HepG2 (cell line): ENCODE data around the gene ANKS3. TPM values are rescaled to one million over a fixed set of nuclear protein-coding genes. Genes with fewer than 3 reads are reported as not detected.

Experiments
- DZIP1 ChIP-seq: sonication (generic); formaldehyde crosslinking; IDR thresholded peaks from 2 replicates; pipeline ENCODE4 v1.5.0; 2020; ENCODE audit warnings: mild to moderate bottlenecking, missing genetic modification reagents
- E2F1 ChIP-seq: sonication (generic); formaldehyde crosslinking; IDR thresholded peaks from 2 replicates; pipeline ENCODE4 v1.5.0; 2020; ENCODE audit warnings: missing genetic modification reagents
- FIP1L1 ChIP-seq: fragments of 200-400 bp; formaldehyde crosslinking; IDR thresholded peaks from 2 replicates; pipeline ENCODE4 v1.6.1; 2018; ENCODE audit warnings: low read depth, mild to moderate bottlenecking, low read length, moderate library complexity, borderline replicate concordance; ENCODE audit not compliant: insufficient read depth
- HDAC6 ChIP-seq: fragments of 200-600 bp; sonication (generic); IDR thresholded peaks from 2 replicates; pipeline ENCODE4 v1.7.0; 2017; ENCODE audit warnings: mild to moderate bottlenecking, antibody characterized with exemption, low read length, low read depth
- HOXA7 ChIP-seq: sonication (generic); formaldehyde crosslinking; IDR thresholded peaks from 2 replicates; pipeline ENCODE4 v1.8.1; 2022; ENCODE audit warnings: mild to moderate bottlenecking, missing genetic modification reagents, moderate library complexity
- KMT2A ChIP-seq: sonication (generic); formaldehyde crosslinking; IDR thresholded peaks from 2 replicates; pipeline ENCODE4 v1.4.0; 2020; ENCODE audit warnings: missing genetic modification reagents
- MAF1 ChIP-seq: sonication (generic); formaldehyde crosslinking; IDR thresholded peaks from 2 replicates; pipeline ENCODE4 v1.5.0; 2020; ENCODE audit warnings: missing genetic modification reagents, borderline replicate concordance
- MBD4 ChIP-seq: IDR thresholded peaks from 2 replicates; pipeline ENCODE4 v1.6.1; 2012; ENCODE audit warnings: low read length, inconsistent platforms, borderline replicate concordance
- MIER3 ChIP-seq: IDR thresholded peaks from 2 replicates; pipeline ENCODE4 v1.6.1; 2016; ENCODE audit warnings: missing compliant biosample characterization, borderline replicate concordance
- NR0B2 ChIP-seq: sonication (generic); formaldehyde crosslinking; IDR thresholded peaks from 2 replicates; pipeline ENCODE4 v1.4.0; 2020; ENCODE audit warnings: mild to moderate bottlenecking, missing genetic modification reagents
- PCBP1 ChIP-seq: fragments of 200-400 bp; formaldehyde crosslinking; IDR thresholded peaks from 2 replicates; pipeline ENCODE4 v1.6.1; 2017; ENCODE audit warnings: mild to moderate bottlenecking, low read depth, low read length, borderline replicate concordance
- RBM22 ChIP-seq: fragments of 200-400 bp; formaldehyde crosslinking; optimal IDR thresholded peaks from 2 replicates; pipeline ENCODE3; 2017; ENCODE audit warnings: mild to moderate bottlenecking, low read length, moderate library complexity
- RFXAP ChIP-seq: sonication (generic); formaldehyde crosslinking; IDR thresholded peaks from 2 replicates; pipeline ENCODE4 v1.4.0; 2020; ENCODE audit warnings: missing genetic modification reagents, borderline replicate concordance
- ZBTB10 ChIP-seq: sonication (generic); formaldehyde crosslinking; IDR thresholded peaks from 2 replicates; pipeline ENCODE4 v1.4.0; 2020; ENCODE audit warnings: missing genetic modification reagents, borderline replicate concordance
- ZFP90 ChIP-seq: sonication (generic); formaldehyde crosslinking; IDR thresholded peaks from 2 replicates; pipeline ENCODE4 v1.8.0; 2022; ENCODE audit warnings: missing genetic modification reagents, mild to moderate bottlenecking, inconsistent platforms, borderline replicate concordance
- ZNF10 ChIP-seq: sonication (generic); formaldehyde crosslinking; IDR thresholded peaks from 2 replicates; pipeline ENCODE4 v1.4.0; 2020; ENCODE audit warnings: mild to moderate bottlenecking, low read depth, missing genetic modification reagents, borderline replicate concordance
- ZNF230 ChIP-seq: sonication (generic); formaldehyde crosslinking; IDR thresholded peaks from 2 replicates; pipeline ENCODE4 v1.4.0; 2020; ENCODE audit warnings: mild to moderate bottlenecking, missing genetic modification reagents
- ZNF34 ChIP-seq: sonication (generic); formaldehyde crosslinking; IDR thresholded peaks from 2 replicates; pipeline ENCODE4 v1.4.0; 2020; ENCODE audit warnings: mild to moderate bottlenecking, missing genetic modification reagents, borderline replicate concordance
- ZNF629 ChIP-seq: sonication (generic); formaldehyde crosslinking; conservative IDR thresholded peaks from 2 replicates; pipeline ENCODE4 v1.5.0; 2020; ENCODE audit warnings: missing genetic modification reagents
- polyA plus RNA-seq, 8 experiments: library from polyadenylated mRNA; depleted of rRNA in 3 of 8; stranded (reverse) in 7 of 8; unstranded in 1 of 8; fragments of >200 nt; fragmentation: Illumina TruSeq in 4 of 8; extraction: Trizol in 4 of 8; gene quantifications; 2 replicates each; pipeline versions ENCODE4 v1.2.1 to v1.2.3, GENCODE V29; 2011 to 2016; ENCODE audit warnings: low read depth in 4 of 8, missing spikeins in 1 of 8, mixed read lengths in 1 of 8; ENCODE audit not compliant: insufficient read depth in 1 of 8
- total RNA-seq, 5 experiments: library from RNA; depleted of rRNA; stranded (reverse); fragments of >200 nt; fragmentation: Illumina TruSeq; extraction: Trizol; gene quantifications; 2 replicates each; pipeline ENCODE4 v1.2.3, GENCODE V29; 2016; ENCODE audit warnings: low read depth in 1 of 5

ANKS3 gene
- total and polyA plus RNA-seq, 2 of the 13 experiments (the other 11 are each of a cell fraction or from before 2014, with no cell fraction given) = 11.4 to 15.9 TPM

DNA sequence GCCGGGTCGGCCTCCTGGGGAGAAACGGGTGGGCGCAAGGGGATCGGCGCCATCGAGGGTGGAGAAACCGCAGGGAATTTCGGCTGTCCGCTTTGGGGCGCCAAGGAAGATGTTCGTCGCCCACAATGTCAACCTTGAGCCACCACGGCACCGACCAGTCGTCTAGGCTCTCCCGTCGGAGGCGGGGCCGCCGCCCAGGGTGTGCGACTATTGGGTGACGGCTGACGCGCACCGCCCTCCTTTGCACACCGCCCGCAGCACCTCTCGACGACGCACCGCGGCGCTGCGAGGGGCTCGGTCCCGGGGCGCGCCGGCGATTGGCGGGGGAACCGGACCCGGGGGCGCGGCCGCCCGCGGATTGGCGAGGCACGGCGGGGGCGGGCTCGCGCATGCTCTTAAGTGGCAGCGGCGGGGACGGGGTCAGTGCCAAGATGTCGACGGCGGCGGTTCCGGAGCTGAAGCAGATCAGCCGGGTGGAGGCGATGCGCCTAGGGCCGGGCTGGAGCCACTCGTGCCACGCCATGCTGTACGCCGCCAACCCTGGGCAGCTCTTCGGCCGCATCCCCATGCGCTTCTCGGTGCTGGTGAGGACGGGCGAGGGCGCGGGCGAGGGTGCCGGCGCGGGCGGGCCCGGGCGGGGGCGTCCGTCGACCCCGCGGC is 40.6 kb downstream of the ANKS3 start, which contains the start of gene NUDT16L1 (continued):
- no peak for TF ChIP-seq ZNF34
- TF ChIP-seq HDAC6 = no peak
- TF ChIP-seq ZNF230 (CRISPR knock-in tag) = no peak
- TF ChIP-seq E2F1 (CRISPR knock-in tag) = no peak
- no peak; the same call in 1 of the 2 replicates for TF ChIP-seq DZIP1 (CRISPR knock-in tag)
- no peak for TF ChIP-seq HOXA7 (CRISPR knock-in tag)
- TF ChIP-seq FIP1L1 = no peak
- TF ChIP-seq RFXAP (CRISPR knock-in tag) = peak; percentile 42; the same call in 1 of the 2 replicates
- no peak for TF ChIP-seq ZBTB10 (CRISPR knock-in tag)
- peak; percentile 17; the same call in 1 of the 2 replicates for TF ChIP-seq ZFP90 (CRISPR knock-in tag)
- TF ChIP-seq RBM22 = no peak
- 0 out of 2 replicates have a peak, but pooled peaks have one; percentile 20 for TF ChIP-seq NR0B2
- no peak for TF ChIP-seq PCBP1
- TF ChIP-seq MAF1 (CRISPR knock-in tag) = no peak
- TF ChIP-seq MBD4 = no peak
- TF ChIP-seq ZNF10 (CRISPR knock-in tag) = no peak
- no peak for TF ChIP-seq ZNF629 (CRISPR knock-in tag)
- no peak for TF ChIP-seq MIER3 (CRISPR knock-in tag)
- TF ChIP-seq KMT2A (CRISPR knock-in tag) = no peak
